ENCODE results near the gene TLN1.

The TLN1 gene

DNA sequence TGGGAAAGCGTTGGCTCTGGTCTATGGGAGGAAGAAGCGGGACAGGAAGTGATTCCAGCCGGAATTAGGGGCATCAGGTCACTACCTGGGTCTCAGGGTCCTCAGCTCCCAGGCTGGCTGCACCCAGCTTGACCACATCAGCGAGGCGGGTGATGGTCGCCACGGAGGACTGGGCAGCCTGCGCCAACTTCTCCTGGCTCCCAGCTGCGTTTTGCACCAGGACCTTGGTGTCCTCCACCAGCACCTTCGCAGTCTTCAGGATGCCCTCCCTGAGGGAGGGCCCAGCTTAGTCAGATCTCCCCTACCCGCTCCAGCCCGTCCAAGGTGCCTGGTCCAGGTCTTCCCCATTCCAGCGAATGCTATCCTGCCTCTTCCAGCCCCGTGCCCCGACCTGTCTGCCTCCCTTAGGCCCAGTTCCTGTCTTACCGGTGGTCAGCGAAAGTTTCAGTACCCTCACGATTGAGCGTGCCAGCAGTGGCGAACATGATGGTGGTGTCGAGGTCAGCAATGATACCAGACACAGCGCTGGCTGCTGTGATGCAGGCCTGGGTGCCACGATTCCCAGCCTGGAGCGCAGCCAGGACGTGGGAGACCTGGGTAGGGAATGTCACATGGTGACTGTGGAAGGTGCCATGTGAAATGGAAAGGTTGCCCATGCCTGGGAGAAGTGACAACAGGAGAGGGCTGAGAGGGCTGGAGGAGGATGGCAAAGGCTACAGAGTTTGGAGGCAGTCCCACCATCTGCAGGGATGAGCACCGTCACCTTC is 27.9 kb downstream of the TLN1 start:
- DNase-seq (ENCODE audit: low spot score) = no peak

DNA sequence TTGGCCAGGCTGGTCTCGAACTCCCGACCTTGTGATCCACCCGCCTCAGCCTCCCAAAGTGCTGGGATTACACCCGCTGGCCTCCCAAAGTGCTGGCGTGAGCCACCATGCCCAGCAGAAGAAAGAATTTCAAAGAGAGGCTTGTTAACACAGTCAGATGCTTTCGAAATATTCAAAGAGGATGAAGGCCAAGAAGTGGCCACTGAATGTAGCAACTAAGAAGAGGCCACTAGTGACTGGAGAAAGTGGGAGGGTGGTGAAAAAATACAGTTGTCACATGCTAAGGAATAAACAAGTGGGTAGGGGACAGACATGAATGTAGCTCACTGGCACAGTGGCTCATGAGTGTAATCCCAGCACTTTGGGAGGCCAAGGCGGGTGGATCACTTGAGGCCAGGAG is 29.3 kb downstream of the TLN1 start:
- DNase-seq (ENCODE audit: low spot score) = no peak

DNA sequence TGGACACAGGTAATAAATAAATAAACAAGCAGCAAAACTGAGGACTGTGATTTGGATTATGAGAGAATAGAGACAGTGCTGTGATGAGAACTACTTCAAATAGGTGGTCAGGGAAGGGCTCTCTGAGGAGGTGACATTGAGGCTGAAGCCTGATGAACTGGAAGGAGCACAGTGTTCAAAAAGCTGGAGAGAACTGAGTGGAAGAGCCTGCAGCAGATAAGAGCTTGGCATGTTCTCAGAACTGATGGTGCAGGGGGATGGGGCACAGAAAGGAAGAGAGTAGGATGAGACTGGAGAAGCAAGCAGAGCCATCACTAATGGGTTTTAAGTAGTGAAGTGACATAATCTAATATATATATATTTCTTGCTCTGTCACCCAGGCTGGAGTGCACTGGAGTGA is 31.1 kb downstream of the TLN1 start:
- DNase-seq (ENCODE audit: low spot score) = no peak

DNA sequence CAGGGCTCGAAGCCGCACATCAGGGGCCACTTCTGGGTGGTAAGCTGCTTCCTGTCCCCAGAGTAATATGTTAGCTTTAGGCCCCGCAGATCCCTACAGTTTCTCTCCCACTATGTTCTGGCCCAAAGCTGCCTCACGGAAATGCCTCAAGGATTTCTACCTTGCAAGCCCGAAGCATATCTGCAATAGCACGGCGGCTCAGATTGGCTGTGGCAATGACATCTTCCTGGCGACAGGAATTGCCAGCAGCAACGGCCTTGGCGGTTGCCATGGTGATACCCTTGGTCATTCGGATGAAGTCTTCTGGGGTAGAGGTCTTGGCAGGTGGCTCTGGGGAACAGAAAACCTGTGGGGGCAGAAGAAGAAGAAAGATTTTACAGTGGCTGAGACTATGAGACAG is 32.0 kb downstream of the TLN1 start:
- no peak for DNase-seq (ENCODE audit: low spot score)

DNA sequence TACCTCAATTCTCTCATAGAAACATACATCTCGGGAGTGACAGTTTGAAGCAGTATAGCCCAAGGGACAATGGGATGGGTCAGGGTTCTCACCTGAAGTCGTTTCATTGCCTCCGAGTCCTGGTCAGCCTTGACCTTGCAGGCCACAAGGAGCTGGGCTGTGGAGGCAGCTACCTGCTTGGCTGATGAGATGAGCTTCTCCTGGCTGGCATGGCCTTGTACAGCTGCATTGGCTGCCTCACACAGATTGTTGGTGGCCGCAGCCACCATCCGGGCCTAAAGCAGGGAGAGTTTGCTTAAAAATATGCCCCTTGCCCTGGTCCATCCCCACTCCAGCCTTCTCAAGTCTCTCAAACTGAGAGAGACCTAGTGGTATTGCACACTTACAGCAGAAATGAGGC is 33.8 kb downstream of the TLN1 start:
- no peak for DNase-seq (ENCODE audit: low spot score)

DNA sequence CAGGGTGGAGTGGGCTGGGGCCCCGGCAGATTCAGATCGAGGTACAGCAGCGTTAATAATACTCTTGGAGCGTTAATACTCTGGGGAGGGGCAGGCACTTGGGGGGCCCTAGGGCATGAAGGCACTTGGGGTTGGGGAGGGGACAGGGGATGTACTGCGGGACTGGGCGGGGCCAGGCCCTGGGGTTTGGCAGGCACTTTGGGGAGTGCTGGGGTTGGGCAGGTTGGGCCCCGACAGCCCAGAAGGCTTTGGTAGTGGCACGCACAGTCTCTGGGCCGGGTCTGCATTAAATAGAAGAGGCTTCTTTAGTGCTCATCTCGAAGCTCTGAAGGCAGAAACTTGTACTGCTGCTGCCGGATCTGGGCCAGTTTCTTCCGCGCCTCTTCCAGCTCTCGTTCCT is 34.5 kb downstream of the TLN1 start:
- no peak for DNase-seq (ENCODE audit: low spot score)

DNA sequence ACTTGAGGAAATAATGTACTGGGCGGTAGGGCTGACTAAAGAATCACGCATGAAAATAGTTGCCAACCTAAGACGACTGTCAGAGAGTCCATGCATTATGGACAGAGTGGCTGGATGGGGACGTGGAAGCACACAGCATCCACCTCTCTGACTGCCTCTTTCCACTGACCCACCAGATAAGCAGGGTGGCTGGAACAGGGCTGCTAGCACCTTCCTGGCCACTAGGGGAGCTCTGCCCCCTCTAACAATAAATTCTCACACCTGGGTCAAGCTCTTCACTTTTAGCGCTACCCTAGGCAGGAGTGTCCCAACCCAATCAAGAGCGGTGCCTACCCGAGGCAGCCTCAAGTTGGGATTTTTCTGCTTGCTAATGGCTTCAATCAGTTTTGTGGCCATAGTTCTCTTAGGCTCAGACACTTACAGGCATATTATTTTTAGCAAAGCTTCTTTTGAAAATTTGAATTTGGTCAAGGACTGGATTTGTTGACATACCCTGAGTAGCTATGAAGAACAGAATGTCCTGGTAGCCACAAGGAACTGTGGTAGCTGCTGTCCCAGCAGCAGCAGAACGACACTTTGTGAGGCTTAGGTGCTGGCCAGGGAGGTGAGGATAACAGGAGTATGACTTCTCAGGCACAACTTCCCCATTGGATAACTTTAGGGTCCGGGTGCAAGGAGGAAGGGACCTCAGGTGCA is 35.3 kb downstream of the TLN1 start:
- no peak for DNase-seq (ENCODE audit: low spot score)

DNA sequence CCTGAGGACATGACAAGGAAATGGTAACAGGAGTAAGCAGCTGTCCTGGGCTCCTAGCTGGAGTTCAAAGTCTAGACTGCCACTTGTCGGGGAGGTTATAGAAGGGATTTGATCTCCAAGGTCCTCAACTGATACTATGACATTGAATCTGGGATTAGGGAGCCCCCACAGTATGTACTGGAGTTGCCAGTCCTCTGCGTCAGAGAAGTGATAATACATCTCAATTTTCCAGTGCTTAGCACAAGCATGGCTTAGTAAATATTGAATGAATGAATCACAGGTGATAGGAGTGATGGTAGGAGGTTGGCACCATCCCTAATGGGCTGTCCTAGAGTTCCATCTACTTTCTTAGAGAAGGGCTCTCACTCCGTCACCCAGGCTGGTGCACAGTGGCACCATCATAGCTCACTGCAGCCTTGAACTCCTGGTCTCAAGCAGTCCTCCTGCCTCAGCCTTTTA is 36.0 kb downstream of the TLN1 start:
- DNase-seq (ENCODE audit: low spot score) = no peak

DNA sequence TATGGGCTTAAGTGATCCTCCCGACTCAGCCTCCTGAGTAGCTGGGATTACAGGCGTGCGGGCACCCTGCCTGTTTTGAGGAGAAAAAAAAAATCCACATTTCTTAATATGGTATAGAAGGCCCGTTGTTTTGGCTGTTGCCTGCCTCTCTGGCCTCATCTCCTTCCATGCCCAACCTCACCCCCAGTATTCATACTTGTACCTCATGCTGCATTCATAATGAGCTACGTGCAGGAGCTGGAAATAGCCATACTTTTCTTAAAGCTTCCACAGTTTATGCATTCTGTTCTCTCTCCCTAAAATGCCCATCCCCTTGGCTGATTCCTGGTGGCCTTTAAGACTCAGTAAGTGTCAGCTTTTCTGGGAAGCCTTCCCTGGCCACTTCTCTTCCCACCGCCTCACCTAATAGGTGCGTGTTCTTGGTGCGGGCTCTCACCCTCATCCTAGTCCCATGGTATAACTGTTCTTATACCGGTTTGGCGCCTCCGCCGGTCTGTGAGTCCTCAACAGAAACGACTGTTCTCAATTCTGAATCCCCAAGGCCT is 40.2 kb downstream of the TLN1 start:
- DNase-seq (ENCODE audit: low spot score) = no peak

DNA sequence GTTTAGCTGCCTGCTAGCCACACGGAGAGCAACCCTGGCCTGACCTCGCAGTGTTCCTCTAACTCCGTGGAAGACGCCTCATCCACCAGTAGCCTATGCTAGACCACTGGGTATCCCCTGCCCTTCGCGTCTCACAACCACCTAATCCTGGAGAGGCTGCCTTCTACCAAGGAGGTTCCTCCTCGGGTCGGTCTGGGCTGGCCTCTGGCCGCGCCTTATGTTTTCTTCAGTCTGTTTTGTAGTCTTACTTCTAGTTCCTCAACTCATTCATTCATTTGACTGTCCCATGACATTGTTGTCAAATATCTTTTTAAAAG is 40.7 kb downstream of the TLN1 start:
- DNase-seq (ENCODE audit: low spot score) = no peak

DNA sequence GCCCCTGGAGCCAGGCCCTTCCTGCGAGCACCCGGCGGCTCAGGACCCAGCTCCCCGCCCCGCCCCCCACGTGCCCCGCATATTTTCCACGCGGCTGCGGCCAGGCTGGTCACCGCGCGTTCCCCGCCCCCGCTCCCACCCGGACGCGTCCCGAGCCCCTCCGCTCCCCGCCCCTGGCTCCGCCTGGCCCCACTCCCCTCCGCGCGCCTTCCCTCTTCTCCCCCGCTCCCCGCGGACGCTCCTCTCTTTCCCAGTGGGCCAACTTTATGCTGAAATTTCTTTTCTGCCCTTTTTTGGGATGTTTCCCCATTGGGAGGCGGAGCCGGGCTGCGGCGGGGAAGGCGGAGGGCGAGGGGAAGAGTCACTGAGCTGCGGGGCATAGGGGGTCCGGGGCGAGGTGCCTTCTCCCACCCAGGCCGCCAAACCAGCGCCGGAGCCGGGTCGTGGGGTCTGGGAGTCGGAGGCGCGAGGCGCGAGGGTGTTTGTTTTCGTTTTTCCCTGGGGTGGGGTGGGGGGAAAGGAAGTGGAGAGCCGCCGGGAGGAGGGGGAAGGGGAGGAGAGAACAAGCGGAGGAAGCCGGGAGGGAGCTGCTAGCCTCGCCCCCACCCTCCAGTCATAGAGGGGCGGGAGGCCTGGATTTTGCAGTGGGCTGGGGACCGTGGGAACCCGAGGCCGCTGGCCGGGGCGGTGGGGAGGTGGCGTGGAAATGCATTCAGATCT is 41.2 kb downstream of the TLN1 start:
- no peak for DNase-seq (ENCODE audit: low spot score)

DNA sequence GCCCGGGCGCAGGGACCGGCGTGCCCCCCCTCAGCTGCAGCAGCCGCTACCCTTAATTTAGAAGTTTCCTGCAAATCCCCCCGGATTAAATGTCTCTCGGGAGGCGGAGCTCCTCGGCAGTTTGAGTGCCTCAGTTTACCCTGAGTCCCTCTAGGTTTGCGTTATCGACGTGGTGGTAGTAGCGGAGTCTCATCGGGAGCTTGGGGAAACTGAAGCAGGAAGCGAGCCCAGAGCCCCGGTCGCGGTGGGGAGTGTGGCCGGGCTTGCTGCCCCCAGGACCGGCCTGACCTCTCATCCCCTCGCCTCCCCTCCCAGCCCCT is 41.7 kb downstream of the TLN1 start:
- DNase-seq (ENCODE audit: low spot score) = no peak

DNA sequence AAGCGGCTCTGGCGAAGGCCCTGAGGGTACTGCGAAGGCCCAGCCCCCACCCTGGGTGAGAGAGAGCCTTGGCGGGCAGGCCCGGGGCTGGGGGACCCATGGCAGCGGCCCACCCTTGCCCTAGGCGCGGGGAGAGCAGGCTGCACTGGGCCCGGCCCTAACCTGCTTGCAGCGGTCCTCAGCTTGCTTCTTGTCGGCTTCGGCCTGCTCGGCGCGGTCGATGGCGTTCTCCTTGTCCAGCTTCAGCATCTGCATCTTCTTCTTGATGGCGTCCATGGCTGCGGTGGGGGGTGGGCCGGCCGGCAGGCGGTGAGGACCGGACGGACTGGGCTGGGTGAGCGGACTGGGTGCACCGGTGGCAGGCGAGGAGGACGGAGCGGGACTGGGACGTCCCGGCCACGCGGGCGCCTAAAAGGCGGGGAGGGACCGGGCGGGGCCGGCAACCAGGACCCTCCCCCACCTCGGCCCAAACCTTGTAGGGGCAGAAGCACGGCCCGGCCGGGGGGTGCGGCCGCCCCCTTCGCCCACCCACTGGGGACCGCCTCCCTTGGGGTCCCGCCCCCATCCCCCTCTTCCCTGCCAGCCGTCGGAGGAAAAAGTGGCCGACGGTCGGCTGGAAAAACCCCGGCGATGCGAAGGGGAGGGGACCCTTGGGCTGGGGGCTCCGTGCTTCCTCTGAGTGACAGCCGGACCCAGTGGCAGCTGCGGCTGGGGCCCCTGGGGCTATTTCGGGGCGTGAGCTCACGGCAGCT is 42.3 kb downstream of the TLN1 start, which contains the start of gene TPM2:
Gene TPM2, minus strand, starts transcription at position 384 of the 752 bp plus-strand sequence. Its CDS starts 108 bp downstream, at position 276.
- no peak for DNase-seq (ENCODE audit: low spot score)

DNA sequence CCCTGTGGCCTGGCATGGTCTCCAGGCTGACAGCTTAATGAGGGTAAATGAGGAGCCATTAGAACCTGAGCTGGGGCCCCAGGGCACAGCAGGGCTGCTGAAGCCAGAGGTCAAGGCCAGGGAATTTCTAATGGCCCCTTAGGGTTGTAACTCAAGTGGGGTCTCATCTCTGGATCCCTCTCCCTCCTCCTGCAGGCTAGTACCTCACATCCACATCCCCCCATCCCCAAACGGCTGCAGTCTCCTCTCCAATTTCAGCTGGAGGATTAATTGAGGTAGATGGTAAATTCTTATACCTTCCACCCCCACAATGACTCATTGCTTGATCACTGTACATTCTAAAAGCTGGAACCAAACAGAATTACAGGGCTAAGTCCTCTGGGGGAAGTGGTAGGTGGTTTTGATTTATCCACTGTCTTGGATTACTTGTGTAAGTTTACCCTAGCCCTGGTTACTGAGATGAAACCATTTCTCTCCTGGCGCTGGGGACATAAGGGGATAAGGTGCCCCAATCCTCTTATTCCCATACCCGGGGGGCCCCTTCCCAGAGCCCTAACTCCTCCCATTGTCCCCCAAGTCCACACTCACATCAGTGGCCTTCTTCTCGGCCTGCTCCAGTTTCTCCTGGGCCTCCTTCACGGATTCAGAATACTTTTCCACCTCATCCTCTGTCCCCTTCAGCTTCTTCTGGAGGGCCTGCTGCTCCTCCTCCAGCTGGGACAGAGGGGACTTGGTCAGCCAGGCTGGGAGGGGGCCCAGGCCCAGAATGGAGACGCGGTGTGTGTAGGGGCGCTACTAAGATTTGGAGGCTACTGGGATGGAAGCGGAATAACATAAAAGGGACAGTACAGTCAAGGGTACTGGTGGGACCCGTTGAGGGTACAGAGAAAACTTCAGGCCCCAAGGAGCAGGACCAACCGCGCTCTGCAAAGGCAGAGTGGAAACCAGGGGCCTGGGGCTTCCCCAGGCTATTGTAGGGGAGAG is 43.1 kb downstream of the TLN1 start:
- DNase-seq (ENCODE audit: low spot score) = peak; percentile 67

DNA sequence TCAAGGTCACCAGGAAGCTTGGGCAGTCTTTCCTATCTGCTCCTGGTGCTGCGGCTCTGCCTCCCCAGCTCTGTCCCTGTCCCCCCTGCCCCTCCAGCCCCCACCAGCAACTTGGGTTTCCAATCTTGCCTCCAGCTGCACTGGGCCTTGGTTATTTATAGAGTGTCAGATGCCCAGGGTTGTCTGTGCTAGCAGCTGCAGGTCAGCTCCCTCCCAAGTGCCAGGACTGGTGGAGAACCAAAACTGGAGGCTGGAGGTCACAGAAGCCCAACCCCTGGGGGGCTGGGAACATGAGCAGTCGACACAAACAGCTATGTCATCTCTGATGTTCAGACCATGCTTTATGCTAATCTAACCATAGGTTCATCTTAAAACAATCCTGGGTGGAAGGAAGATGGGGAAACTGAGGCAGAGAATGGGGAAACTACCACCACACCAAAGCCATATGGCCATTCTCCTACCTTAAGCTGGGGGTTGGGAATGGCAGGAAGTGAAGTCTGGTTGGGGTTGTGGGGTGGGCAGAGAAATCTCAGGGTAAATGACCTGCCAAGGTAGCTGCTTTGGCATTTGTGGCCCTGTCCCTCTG is 43.9 kb downstream of the TLN1 start:
- DNase-seq (ENCODE audit: low spot score) = no peak

DNA sequence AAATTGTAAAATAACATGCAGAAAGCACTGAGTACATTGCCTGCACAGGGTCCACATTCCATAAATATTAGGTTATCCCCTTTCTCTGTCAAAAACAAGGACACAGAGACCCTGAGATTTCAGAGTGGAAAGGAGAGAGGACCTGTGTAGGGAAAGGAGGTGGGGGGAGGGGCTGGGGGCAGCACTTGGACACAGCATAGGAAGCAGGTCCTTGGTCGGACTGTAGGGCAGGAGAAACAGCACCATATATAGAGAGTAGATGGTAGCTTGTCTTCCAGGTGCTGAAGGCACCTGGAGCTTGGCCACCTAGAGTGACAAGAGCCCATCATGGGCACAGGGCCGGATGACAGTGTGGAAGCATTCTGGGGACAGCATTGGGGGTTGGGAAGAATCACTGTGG is 44.7 kb downstream of the TLN1 start:
- DNase-seq (ENCODE audit: low spot score) = no peak

DNA sequence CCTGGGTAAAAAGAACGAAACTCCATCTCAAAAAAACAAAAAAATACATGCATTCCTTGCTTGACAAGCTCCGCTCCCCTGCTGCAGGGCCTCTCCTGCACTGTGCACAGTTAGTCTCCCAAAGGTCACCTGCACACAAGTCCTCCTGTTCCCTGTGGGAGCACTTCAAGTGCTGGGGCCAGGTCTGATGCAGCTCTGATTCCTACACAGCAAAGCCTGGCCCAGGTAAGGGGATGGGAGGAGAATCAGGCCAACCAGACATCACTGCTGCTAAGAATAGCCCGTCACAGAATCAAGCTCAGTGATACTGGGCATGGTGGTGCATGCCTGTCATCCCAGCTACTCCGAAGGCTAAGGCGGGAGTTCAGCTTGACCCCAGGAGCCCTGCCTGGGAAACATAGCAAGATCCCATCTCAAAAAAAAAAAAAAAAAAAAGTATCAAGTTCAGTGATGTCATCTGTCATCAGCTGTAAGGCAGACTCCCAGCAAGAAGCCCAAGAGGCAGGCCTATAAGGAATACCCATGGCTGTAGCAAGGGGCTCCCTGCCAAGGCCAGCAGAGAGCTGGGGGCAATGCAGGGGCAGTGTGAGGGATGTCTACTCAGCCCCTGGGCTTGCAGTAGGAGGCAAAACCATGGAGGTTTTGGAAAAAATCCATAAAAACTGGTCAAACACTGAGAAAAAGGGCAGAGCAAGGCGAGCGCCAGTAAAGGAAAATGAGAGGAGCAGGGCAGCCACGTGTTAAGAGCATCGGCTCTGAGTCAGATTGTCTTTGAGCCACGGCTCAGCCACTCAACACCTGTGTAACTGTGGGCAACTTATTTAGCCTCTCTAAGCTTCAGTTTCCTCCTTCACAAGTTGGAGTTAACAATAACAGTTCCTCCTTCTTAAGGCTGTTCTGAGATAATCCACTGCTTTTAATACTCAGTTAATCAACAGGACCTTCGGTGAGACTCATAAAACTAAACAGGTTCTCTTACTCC is 45.5 kb downstream of the TLN1 start:
- DNase-seq (ENCODE audit: low spot score) = no peak

DNA sequence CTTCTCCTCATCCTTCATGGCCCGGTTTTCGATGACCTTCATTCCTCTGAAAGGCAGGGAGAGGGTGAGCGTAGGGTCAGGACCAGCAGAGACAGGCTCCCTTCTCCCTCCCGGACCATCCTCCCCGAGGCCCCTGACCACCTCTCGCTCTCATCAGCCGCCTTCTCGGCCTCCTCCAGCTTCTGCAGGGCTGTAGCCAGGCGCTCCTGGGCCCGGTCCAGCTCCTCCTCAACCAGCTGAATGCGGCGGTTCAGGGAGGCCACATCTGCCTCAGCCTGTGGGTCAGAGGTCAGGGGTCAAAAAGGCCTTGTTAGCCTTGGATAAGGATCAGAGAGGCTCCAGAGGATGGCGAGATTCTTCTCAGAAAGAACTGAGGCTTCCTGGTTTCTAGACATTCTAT is 46.5 kb downstream of the TLN1 start:
- no peak for DNase-seq (ENCODE audit: low spot score)

DNA sequence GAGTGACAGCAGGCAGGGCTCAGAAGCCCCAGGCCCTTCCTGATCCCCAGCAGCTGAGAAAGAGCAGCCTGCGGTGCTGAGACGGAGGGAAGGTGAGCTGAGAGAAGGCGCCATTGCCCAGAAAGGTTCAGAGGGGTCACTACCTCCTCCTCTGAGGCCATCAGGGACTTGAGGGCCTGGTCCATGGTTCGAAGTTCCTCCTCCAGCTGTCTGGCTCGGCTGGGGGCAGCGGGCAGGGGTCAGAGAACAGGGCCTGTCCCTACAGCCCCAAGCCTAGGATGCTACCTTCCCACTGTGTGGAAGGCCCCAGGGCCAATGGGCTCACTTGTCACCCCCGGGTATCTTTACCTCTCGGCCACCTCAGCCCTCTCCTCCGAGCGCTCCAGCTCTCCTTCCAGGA is 47.1 kb downstream of the TLN1 start:
- no peak for DNase-seq (ENCODE audit: low spot score)

Data from kidney capillary endothelial cell (primary cell).